Ovary (tissue), 3 donors: ENCODE results near the gene VTI1B.

Experiments
- POLR2A ChIP-seq: fragments of 450-650 bp; IDR thresholded peaks from one replicate; pipeline ENCODE4 v1.6.1; 2017; ENCODE audit warnings: antibody characterized with exemption, mild to moderate bottlenecking, moderate library complexity
- TF ChIP-seq, protein P1 (sequence below), 3 donors: fragments of 450-650 bp in 2 of 3; fragments of 200-600 bp in 1 of 3; IDR thresholded peaks; one replicate each; pipeline versions ENCODE4 v1.5.1 to v1.8.0; 2016 to 2022; ENCODE audit warnings: antibody characterized with exemption in 3 of 3, mild to moderate bottlenecking in 1 of 3
- donor health status: DM: no; HTN: no; CAD: no.

DNA sequence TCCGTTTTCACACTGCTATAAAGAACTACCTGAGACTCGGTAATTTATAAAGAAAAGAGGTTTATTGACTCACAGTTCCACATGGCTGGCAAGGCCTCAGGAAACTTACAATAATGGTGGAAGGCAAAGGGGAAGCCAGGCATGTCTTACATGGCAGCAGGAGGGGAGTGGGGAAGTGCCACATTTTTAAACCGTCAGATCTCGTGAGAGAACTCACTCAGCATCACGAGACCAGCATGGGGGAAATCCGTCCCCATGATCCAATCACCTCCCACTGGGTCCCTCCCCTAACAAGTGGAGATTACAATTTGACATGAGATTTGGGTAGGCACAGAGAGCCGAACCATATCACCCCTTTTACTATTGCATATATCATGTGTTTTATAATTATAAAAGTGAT is 72.4 kb downstream of the VTI1B start:
- TF ChIP-seq, protein P1, sequence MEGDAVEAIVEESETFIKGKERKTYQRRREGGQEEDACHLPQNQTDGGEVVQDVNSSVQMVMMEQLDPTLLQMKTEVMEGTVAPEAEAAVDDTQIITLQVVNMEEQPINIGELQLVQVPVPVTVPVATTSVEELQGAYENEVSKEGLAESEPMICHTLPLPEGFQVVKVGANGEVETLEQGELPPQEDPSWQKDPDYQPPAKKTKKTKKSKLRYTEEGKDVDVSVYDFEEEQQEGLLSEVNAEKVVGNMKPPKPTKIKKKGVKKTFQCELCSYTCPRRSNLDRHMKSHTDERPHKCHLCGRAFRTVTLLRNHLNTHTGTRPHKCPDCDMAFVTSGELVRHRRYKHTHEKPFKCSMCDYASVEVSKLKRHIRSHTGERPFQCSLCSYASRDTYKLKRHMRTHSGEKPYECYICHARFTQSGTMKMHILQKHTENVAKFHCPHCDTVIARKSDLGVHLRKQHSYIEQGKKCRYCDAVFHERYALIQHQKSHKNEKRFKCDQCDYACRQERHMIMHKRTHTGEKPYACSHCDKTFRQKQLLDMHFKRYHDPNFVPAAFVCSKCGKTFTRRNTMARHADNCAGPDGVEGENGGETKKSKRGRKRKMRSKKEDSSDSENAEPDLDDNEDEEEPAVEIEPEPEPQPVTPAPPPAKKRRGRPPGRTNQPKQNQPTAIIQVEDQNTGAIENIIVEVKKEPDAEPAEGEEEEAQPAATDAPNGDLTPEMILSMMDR (IDR thresholded peaks at IDR 0.05) = no peak
- TF ChIP-seq POLR2A = no peak
